Activated CD8-positive, alpha-beta memory T cell treated with anti-CD3 and anti-CD28 coated beads for 36 hours (primary cell): ENCODE measurements around the gene ZNF100. TPM values are rescaled to one million over a fixed set of nuclear protein-coding genes. Genes with fewer than 3 reads are reported as not detected.
"Not testable (repeated sequence)": the region's sequence is repeated elsewhere in the genome, so short reads cannot be mapped to it uniquely, and the experiment has no call there.

Experiments
- CTCF ChIA-PET: fragments of 350-600 bp; sonication (Branson Sonifier 250); formaldehyde crosslinking; loops from one replicate; lab custom pipeline; 2021; ENCODE audit warnings: antibody characterized with exemption; lab: Charles Lee
- POLR2A ChIA-PET: fragments of 350-600 bp; sonication (Branson Sonifier 250); formaldehyde crosslinking; loops from one replicate; lab custom pipeline; 2021; ENCODE audit warnings: antibody characterized with exemption; lab: Charles Lee
- total RNA-seq, 2 experiments: library from RNA; stranded (reverse); gene quantifications; one replicate each; pipeline ENCODE4 v1.2.3, GENCODE V29; 2021

Gene ZNF100
- total RNA-seq, result 10 to 100 TPM; 20.5 to 22.0 TPM

DNA sequence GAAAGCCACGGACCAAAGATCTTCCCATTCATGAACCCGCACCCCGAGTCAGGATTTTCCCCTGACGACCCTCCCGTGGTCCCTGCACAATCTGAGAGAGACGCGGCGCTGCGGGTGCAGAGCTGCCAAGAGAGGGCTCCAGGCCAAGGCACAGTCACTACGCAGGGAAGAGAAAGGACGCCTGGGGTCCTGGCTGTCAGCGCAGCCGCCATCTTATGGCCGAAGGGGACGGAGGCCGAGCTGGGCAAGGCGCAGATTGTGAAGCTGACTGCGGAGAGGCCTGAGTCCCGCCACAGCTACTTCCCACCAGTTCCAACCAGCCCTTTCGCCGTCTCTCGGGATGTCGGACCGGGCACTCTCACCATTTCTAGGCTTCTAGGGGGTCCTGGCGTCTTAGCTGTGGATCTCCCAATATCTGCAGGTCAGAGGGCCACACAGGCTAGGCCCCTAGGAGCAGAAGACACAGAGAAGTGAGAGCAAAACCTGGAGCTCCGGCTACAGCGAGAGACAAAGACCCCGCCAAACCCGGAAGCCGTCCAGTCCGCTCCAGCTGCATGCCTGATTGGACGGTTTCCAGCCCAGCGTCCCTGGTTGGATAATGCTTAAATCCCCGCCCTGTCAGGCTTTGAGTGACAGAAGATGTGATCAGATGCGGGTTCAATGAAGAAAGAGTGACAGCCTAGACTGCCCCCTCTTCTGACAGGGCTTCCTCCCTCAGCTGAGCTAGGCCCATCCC lies at the start of gene ZNF100:
Gene ZNF100 (minus strand): TSS at position 515 of the 736 bp plus-strand sequence. CDS start 150 bp downstream, at position 365.
- CTCF ChIA-PET, result interaction anchor here (1.0 kb wide), 1 partner anchor 69 kb away, joined by 3 read pairs; the partner anchor contains the start of gene ZNF43
- POLR2A ChIA-PET, result interaction anchor here (0.5 to 1.5 kb wide), 6 partner anchors 13 to 768 kb away, joined by 3 to 10 read pairs (median 4); partner anchors contain the start of gene ZNF43

GRCh38 chr19:21812448-21812847 lies 45.1 kb upstream of the ZNF100 start:
- POLR2A ChIA-PET, result no interaction called here
- CTCF ChIA-PET, result no interaction called here

GRCh38 chr19:21808400-21809000 lies 41.1 kb upstream of the ZNF100 start:
- POLR2A ChIA-PET, CTCF ChIA-PET: not testable (repeated sequence)

GRCh38 chr19:21789466-21790085 lies 22.2 kb upstream of the ZNF100 start:
- ChIA-PET POLR2A (no interaction called here), CTCF (no interaction called here)

- ChIA-PET CTCF (interaction anchor here (0.6 kb wide), 1 partner anchor 722 kb away, joined by 3 read pairs; no protein-coding TSS in a partner anchor), POLR2A (no interaction called here)
Measured at GRCh38 chr19:21786936-21787335, 19.6 kb upstream of the ZNF100 start.

DNA sequence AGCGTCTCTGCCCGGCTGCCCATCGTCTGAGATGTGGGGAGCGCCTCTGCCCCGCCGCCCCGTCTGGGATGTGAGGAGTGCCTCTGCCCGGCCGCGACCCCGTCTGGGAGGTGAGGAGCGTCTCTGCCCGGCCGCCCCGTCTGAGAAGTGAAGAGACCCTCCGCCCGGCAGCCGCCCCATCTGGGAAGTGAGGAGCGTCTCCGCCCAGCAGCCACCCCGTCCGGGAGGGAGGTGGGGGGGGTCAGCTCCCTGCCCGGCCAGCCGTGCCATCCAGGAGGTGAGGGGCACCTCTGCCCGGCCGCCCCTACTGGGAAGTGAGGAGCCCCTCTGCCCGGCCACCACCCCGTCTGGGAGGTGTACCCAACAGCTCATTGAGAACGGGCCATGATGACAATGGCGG lies 8.4 kb upstream of the ZNF100 start:
- POLR2A ChIA-PET, CTCF ChIA-PET: not testable (repeated sequence)

DNA sequence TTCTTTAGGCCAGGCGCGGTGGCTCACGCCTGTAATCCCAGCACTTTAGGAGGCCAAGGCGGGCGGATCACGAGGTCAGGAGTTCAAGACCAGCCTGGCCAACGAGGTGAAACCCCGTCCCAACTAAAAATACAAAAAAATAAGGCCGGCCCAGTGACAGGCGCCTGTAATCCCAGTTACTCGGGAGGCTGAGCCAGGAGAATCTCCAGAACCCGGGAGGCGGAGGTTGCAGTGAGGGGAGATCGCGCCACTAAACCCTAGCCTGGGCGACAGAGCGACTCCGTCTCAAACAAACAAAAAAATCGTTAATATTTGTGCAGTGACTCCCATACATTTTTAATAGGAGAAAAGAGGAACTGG lies 694 bp downstream of the ZNF100 start:
- POLR2A ChIA-PET, result interaction anchor here (0.6 to 1.5 kb wide), 3 partner anchors 69 to 217 kb away, joined by 3 to 10 read pairs (median 10); partner anchors contain the start of gene ZNF43
- CTCF ChIA-PET, result not testable (repeated sequence)

- ChIA-PET POLR2A (no interaction called here), CTCF (no interaction called here)
Measured at GRCh38 chr19:21765151-21765550, 2.2 kb downstream of the ZNF100 start.

DNA sequence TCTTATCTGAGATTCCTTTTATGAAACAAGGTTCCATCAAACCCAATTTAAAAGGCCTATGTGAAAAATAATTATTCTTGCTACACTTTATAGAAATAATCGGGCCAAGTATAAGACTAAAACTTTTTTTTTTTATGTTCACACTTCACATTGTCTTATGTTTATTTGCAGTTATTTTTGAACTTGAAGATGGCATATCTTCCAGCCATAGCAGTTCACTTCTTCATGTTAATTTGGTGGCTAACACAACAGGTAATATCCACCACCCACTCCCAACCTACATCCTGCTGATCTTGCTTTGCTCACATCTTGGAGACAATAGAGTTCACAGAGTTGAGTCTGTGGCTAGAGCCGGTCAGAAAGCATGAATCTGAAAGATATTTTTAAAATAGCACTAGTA lies 5.8 kb downstream of the ZNF100 start:
- POLR2A ChIA-PET, result interaction anchor here (0.5 kb wide), 1 partner anchor 1619 kb away, joined by 3 read pairs; no protein-coding TSS in a partner anchor
- CTCF ChIA-PET, result not testable (repeated sequence)

DNA sequence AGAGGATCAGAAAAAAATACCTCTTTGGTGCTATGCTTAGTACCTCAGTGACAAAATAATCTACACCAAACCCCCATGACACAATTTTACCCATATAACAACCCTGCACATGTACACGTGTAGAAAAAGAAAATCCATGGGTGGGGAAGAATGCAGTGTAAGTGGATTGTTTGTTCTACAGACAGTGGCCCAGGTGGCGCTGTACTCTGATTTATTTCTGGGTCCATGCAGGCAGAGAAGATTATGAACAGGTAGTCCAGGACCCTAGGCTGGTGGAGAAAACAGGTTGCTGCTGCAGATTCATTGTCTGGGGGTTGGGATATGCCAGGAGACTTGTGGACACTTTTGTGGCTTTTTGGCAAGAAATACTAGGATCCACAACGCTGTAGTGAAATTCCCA lies 9.1 kb downstream of the ZNF100 start:
- CTCF ChIA-PET, result no interaction called here
- POLR2A ChIA-PET, result no interaction called here

DNA sequence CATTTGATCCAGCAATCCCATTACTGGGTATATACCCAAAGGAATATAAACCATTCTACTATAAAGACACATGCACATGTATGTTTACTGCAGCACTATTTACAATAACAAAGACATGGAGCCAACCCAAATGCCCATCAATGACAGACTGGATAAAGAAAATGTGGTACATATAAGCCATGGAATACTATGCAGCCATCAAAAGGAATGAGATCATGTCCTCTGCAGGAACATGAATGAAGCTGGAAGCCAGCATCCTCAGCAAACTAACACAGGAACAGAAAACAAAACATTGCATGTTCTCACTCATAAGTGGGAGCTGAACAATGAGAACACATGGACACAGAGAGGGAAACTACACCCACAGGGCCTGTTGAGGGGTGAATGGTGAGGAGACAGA lies 11.8 kb downstream of the ZNF100 start:
- POLR2A ChIA-PET, CTCF ChIA-PET: not testable (repeated sequence)

- POLR2A ChIA-PET, result no interaction called here
- CTCF ChIA-PET, result no interaction called here
Measured at GRCh38 chr19:21751384-21751783, 16.0 kb downstream of the ZNF100 start.

DNA sequence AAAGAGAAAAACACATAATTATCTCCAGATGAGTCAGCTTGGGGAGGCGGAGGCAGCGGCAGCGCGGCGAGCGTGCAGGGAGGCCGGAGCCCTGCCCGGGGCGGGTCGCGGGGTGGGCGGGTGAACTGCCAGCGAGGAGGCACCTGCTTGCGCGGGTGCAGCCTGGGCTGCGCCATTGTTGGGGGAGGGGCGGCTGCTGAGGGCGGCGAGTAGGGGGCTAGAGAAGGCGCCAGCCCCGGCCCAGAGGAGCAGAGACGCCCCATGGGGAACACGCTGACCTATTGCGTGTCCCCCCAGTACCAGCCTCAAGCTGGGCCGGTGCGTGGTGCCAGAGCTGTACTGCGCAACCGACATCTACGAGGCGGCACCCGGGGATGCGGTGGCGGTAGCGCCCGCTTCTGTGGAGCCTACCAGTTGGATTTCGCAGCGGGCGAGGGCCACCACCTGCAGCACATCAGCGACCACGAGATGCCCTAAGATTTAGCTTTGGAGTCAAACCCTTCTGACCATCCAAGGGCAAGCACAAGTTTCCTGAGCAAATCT lies 16.7 kb downstream of the ZNF100 start:
- ChIA-PET CTCF (no interaction called here), POLR2A (no interaction called here)

DNA sequence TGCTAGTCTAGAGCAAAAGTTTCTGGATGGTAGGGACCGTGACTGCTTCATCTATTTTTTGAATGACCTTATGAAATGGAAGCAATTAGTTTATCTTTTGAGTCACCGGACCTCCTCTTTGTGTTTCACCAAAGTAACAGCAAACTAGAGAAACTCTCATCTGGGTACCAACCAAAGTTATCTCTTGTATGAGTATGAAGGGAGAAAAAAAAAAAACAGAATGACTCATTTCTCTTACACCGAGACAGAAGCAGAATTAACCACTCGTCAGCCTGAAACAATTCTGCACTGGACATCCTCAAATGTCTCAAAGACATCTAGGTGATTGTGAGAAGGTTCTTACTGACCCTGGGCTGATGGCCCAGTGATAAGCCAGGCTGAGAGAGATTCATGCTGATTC lies 18.3 kb downstream of the ZNF100 start:
- ChIA-PET CTCF (no interaction called here), POLR2A (no interaction called here)

DNA sequence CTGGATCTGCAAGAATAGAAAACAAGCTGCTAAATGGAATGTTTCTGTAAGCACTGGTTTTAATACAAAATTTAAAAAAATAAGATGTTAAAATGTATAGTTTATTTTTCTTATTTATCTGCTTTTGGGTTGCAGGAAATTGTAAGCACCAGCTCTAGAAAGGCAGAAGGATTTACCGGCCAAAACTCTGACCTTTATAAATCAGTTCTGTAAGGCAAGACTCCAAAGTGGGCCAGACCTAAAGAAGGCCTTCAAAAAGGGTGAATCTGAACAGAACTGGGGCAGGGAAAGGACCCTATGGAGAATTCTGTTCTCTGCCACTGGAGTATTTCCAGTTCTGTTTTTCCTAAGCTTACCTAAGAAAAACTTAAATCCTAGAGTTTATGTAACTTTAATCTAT lies 19.3 kb downstream of the ZNF100 start:
- POLR2A ChIA-PET, result no interaction called here

GRCh38 chr19:21740559-21740958 lies 26.8 kb downstream of the ZNF100 start:
- ChIA-PET CTCF (no interaction called here), POLR2A (no interaction called here)

More for the DNA sequence above, 19.3 kb downstream of the ZNF100 start:
- CTCF ChIA-PET, result no interaction called here

DNA sequence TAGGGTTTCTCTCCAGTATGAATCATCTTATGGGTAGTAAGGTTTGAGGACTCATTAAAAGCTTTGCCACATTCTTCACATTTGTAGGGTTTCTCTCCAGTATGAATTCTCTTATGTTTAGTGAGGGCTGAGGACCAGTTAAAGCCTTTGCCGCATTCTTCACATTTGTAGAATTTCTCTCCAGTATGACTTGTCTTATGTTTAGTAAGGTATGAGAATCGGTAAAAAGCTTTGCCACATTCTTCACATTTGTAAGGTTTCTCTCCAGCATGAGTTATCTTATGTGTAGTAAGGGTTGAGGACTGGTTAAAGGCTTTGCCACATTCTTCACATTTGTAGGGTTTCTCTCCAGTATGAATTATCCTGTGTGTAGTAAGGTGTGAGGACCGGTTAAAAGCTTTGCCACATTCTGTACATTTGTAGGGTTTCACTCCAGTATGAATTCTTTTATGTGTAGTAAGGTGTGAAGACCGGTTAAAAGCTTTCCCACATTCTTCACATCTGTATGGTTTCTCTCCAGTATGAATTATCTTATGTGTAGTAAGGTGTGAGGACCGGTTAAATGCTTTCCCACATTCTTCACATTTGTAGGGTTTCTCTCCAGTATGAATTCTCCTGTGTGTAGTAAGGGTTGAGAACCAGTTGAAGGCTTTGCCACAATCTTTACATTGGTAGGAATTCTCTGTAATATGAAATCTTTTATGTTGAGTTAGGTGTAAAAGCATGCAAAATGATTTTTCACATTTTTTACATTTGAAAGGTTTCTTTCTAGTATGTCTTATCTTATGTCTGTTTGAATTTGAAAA lies 40.2 kb downstream of the ZNF100 start:
- CTCF ChIA-PET, POLR2A ChIA-PET: not testable (repeated sequence)

GRCh38 chr19:21713761-21714160 lies 53.6 kb downstream of the ZNF100 start:
- ChIA-PET CTCF (no interaction called here), POLR2A (no interaction called here)

DNA sequence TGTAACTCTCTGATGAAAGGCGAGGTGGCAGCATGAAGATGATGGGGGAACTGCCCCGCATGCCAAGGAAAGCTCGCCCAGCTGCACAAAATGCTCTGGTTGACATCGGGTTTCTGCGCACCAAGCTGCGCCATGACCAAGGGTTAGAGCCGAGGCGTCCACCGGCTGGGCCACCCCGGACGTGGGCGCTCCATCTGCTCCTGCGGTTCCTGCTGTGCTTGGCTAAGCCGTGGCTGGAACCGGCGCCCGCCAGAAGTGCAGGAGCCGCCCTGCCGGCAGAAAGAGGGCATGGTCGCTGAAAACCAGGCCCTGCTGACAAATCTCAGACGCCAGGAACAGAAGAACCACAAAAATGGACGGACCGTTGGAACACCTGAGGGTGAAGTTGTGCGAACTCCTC lies 57.9 kb downstream of the ZNF100 start:
- POLR2A ChIA-PET, result no interaction called here

More for the DNA sequence above, 57.9 kb downstream of the ZNF100 start:
- CTCF ChIA-PET, result no interaction called here
